Thyroid gland (tissue), 4 donors: ENCODE results near the gene TCF12. TPM values are rescaled to one million over a fixed set of nuclear protein-coding genes. Genes with fewer than 3 reads are reported as not detected.

Source experiments
- DNase-seq, 2 donors: peaks; one replicate each; pipeline ENCODE4 v3.0.0-alpha.2; 2019
- H3K27ac ChIP-seq, 3 donors: fragments of 200-600 bp; sonication (generic); 1 replicate in 2 of 3; 2 replicates in 1 of 3; pipeline ENCODE4 v1.5.1; 2016 to 2019; ENCODE audit warnings: mild to moderate bottlenecking in 1 of 3, moderate library complexity in 1 of 3
- H3K27me3 ChIP-seq: fragments of 200-600 bp; sonication (generic); one replicate; pipeline ENCODE4 v1.5.1; 2019
- H3K36me3 ChIP-seq, 2 donors: fragments of 200-600 bp; sonication (generic); one replicate each; pipeline ENCODE4 v1.5.1; 2016 to 2019
- H3K4me1 ChIP-seq, 2 donors: fragments of 200-600 bp; sonication (generic); one replicate each; pipeline ENCODE4 v1.5.1; 2017 to 2019
- H3K4me3 ChIP-seq, 3 donors: fragments of 200-600 bp; sonication (generic); replicated peaks in 1 of 3; 1 replicate in 2 of 3; 2 replicates in 1 of 3; pipeline ENCODE4 v1.5.1; 2016; ENCODE audit warnings: mild to moderate bottlenecking in 1 of 3
- H3K9me3 ChIP-seq: fragments of 200-600 bp; sonication (generic); one replicate; pipeline ENCODE4 v1.5.1; 2017
- POLR2A ChIP-seq, 2 donors: fragments of 450-650 bp; IDR thresholded peaks; one replicate each; pipeline ENCODE4 v1.6.1; 2017; ENCODE audit warnings: antibody characterized with exemption in 2 of 2, mild to moderate bottlenecking in 2 of 2, moderate library complexity in 1 of 2
- WGBS, 2 donors: methylation state at CpG; one replicate each; pipeline ENCODE4 v1.1.5; 2017; 5-methylcytosine and 5-hydroxymethylcytosine counted together
- intact Hi-C: fragments of 100-400 bp; cut with DNase I; formaldehyde crosslinking; loops from one replicate; pipeline ENCODE4 v1.15.1; 2023
- total RNA-seq, 4 donors: library from RNA; depleted of rRNA; stranded (reverse); fragments of >200 nt; gene quantifications; one replicate each; pipeline ENCODE4 v1.2.3, GENCODE V29; 2016
- TF ChIP-seq, protein P1 (sequence below), 6 experiments: fragments of 200-600 bp in 3 of 6; fragments of 450-650 bp in 3 of 6; sonication (generic) in 3 of 6; IDR thresholded peaks; one replicate each; pipeline ENCODE4 v1.5.1; 2016 to 2019; ENCODE audit warnings: antibody characterized with exemption in 6 of 6, mild to moderate bottlenecking in 2 of 6, inconsistent platforms in 1 of 6, moderate library complexity in 1 of 6

Gene TCF12
- total RNA-seq, 4 donors from 2014 or later = 54.8 to 156 (median 108) TPM

- Histone ChIP-seq H3K36me3 (no peaks in the 10 kb centered on the region), H3K27me3 (no peaks in the 10 kb centered on the region), H3K4me1 (no peaks in the 10 kb centered on the region), H3K27ac (no peak overlapping the region), H3K4me3 (no peak overlapping the region), H3K9me3 (no peaks in the 10 kb centered on the region)
- intact Hi-C loops = loop anchor here (10.0 kb wide), 1 partner anchor 394 kb away; no protein-coding TSS in a partner anchor
- 92 to 93% methylated on average over 7 of the region's 7 CpGs for WGBS, 2 donors
- no peak for DNase-seq
- no peak for TF ChIP-seq POLR2A (IDR thresholded peaks at IDR 0.05)
- TF ChIP-seq, protein P1, sequence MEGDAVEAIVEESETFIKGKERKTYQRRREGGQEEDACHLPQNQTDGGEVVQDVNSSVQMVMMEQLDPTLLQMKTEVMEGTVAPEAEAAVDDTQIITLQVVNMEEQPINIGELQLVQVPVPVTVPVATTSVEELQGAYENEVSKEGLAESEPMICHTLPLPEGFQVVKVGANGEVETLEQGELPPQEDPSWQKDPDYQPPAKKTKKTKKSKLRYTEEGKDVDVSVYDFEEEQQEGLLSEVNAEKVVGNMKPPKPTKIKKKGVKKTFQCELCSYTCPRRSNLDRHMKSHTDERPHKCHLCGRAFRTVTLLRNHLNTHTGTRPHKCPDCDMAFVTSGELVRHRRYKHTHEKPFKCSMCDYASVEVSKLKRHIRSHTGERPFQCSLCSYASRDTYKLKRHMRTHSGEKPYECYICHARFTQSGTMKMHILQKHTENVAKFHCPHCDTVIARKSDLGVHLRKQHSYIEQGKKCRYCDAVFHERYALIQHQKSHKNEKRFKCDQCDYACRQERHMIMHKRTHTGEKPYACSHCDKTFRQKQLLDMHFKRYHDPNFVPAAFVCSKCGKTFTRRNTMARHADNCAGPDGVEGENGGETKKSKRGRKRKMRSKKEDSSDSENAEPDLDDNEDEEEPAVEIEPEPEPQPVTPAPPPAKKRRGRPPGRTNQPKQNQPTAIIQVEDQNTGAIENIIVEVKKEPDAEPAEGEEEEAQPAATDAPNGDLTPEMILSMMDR (IDR thresholded peaks at IDR 0.05) = no peak
These were observed 7.6 kb upstream of the TCF12 start for GRCh38 chr15:56910801-56911200.

- no peak for TF ChIP-seq POLR2A (IDR thresholded peaks at IDR 0.05)
- TF ChIP-seq, protein P1 (IDR thresholded peaks at IDR 0.05) = no peak
- WGBS, 2 donors = 83 to 87% methylated on average over 3 of the region's 3 CpGs
- Histone ChIP-seq H3K27ac (no peak overlapping the region), H3K4me3 (no peak overlapping the region), H3K36me3 (no peaks in the 10 kb centered on the region), H3K27me3 (no peaks in the 10 kb centered on the region), H3K4me1 (peaks cover 0 to 11% of the 10 kb centered on the region in 2 donors), H3K9me3 (no peaks in the 10 kb centered on the region)
- intact Hi-C loops = loop anchor here (10.0 kb wide), 1 partner anchor 392 kb away; no protein-coding TSS in a partner anchor
- DNase-seq = no peak
These were observed 5.2 kb upstream of the TCF12 start for GRCh38 chr15:56913241-56913640.

- H3K4me1 ChIP-seq = peaks cover 0 to 11% of the 10 kb centered on the region in 2 donors
- no peak for TF ChIP-seq POLR2A (IDR thresholded peaks at IDR 0.05)
- TF ChIP-seq, protein P1 (IDR thresholded peaks at IDR 0.05) = no peak
- no peaks in the 10 kb centered on the region for H3K36me3 ChIP-seq
- DNase-seq = no peak
- no peak overlapping the region for H3K27ac ChIP-seq
- no peak overlapping the region for H3K4me3 ChIP-seq
- intact Hi-C loops = loop anchor here (10.0 kb wide), 1 partner anchor 391 kb away; no protein-coding TSS in a partner anchor
- 66 to 70% methylated on average over 2 of the region's 2 CpGs for WGBS, 2 donors
- no peaks in the 10 kb centered on the region for H3K9me3 ChIP-seq
- no peaks in the 10 kb centered on the region for H3K27me3 ChIP-seq
These were observed 4.8 kb upstream of the TCF12 start for GRCh38 chr15:56913670-56914069.

- Histone ChIP-seq H3K27me3 (no peaks in the 10 kb centered on the region), H3K36me3 (no peaks in the 10 kb centered on the region), H3K4me1 (peaks cover 0 to 18% of the 10 kb centered on the region in 2 donors), H3K9me3 (no peaks in the 10 kb centered on the region), H3K4me3 (no peak overlapping the region), H3K27ac (no peak overlapping the region)
- WGBS, 2 donors = 92 to 94% methylated on average over 4 of the region's 4 CpGs
- DNase-seq = no peak
- intact Hi-C loops = loop anchor here (10.0 kb wide), 1 partner anchor 389 kb away; no protein-coding TSS in a partner anchor
- TF ChIP-seq, protein P1 (IDR thresholded peaks at IDR 0.05) = no peak
- TF ChIP-seq POLR2A (IDR thresholded peaks at IDR 0.05) = no peak
These were observed 2.6 kb upstream of the TCF12 start for GRCh38 chr15:56915888-56916287.

DNA sequence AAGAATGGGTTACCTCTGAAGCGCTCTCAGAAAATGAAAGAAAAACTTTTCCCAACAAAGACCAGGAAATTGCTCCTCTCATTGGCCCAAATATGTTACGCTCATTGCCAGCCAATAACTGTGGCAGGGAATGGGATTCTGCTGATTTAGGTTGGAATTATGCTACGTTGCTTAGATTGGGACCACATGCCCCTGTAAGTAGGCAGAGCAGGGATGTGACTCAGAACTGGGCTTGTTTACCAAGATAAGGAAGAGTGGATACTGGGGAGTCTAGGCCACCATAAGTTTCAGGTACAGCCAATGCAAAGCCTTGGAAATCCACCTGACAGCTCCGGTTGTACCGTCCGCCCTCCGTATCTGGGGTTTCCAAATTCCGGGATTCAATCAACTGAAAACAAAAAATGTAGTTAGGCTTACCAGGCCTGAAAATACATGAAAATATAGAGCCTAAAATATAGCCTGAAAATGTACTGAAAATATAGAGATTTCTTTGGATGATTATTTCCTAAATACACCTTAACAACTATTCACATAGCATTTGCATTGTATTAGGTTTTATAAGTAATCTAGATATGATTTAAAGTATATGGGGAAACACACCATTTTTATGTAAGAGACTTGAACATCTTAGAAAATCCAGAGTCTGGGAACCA lies 1.5 kb upstream of the TCF12 start:
- Histone ChIP-seq H3K4me3 (peak overlapping the region in 1 of 3 donors; percentile 98), H3K9me3 (no peaks in the 10 kb centered on the region), H3K27ac (peak overlapping the region in 2 of 3 donors; percentile 90 to 95), H3K27me3 (no peaks in the 10 kb centered on the region), H3K4me1 (peaks cover 0 to 19% of the 10 kb centered on the region in 2 donors), H3K36me3 (no peaks in the 10 kb centered on the region)
- 98 to 99% methylated on average over 8 of the region's 8 CpGs for WGBS, 2 donors
- no peak for TF ChIP-seq POLR2A (IDR thresholded peaks at IDR 0.05)
- TF ChIP-seq, protein P1 (IDR thresholded peaks at IDR 0.05) = no peak
- intact Hi-C loops = loop anchor here (10.0 kb wide), 1 partner anchor 388 kb away; no protein-coding TSS in a partner anchor
- no peak for DNase-seq
